Panc1 (cell line): Measurements from ENCODE around the gene HTRA3. TPM values are rescaled to one million over a fixed set of nuclear protein-coding genes. Genes with fewer than 3 reads are reported as not detected.

ENCODE experiments used
- ATAC-seq: fragments of 200-7000 bp; cut with Tn5 transposase; 2 replicates; pipeline ENCODE4 v1.9.1; 2020; ENCODE audit warnings: mild to moderate bottlenecking, moderate library complexity
- BruUV-seq: library from RNA; stranded (reverse); fragments of 400-500 nt; replicated peaks from 2 replicates; lab custom pipeline; 2021; lab: Mats Ljungman, UMichigan
- CTCF ChIA-PET: fragments of 300-600 bp; sonication (Branson Sonifier 250); formaldehyde crosslinking; loops from one replicate; lab custom pipeline; 2022; ENCODE audit warnings: antibody characterized with exemption; lab: Charles Lee
- POLR2A ChIA-PET: fragments of 300-600 bp; sonication (Branson Sonifier 250); formaldehyde crosslinking; loops from one replicate; lab custom pipeline; 2022; ENCODE audit warnings: antibody characterized with exemption; lab: Charles Lee
- DNase-seq: peaks from one replicate; pipeline ENCODE4 v3.0.0-alpha.2; 2010; ENCODE audit warnings: low read depth, low spot score
- H3K27ac ChIP-seq: 2 replicates; pipeline ENCODE4 v1.5.1; 2011; ENCODE audit warnings: mild to moderate bottlenecking, low read length, inconsistent platforms
- H3K27me3 ChIP-seq: fragments of 200-500 bp; sonication (Bioruptor generic); 2 replicates; pipeline ENCODE4 v1.6.0; 2014; ENCODE audit warnings: low read length, inconsistent platforms; ENCODE audit not compliant: control insufficient read depth, insufficient read depth
- H3K36me3 ChIP-seq: fragments of 200-500 bp; sonication (Bioruptor generic); 2 replicates; pipeline ENCODE4 v1.5.1; 2014; ENCODE audit warnings: inconsistent platforms, mild to moderate bottlenecking, low read length, moderate library complexity; ENCODE audit not compliant: control insufficient read depth, insufficient read depth
- H3K4me1 ChIP-seq: 2 replicates; pipeline ENCODE4 v1.5.1; 2011; ENCODE audit warnings: inconsistent platforms, mild to moderate bottlenecking, low read length, moderate library complexity; ENCODE audit not compliant: control insufficient read depth, insufficient read depth
- H3K4me3 ChIP-seq, 2 experiments: 2 replicates each; pipeline ENCODE4 v1.5.1; 2011 to 2012; ENCODE audit warnings: low read depth in 2 of 2, low read length in 2 of 2, mild to moderate bottlenecking in 2 of 2, inconsistent platforms in 1 of 2, moderate library complexity in 1 of 2
- H3K9me3 ChIP-seq: fragments of 200-500 bp; sonication (Bioruptor generic); 2 replicates; pipeline ENCODE4 v1.5.1; 2014; ENCODE audit warnings: low read depth, mild to moderate bottlenecking, inconsistent platforms, low read length, moderate library complexity; ENCODE audit not compliant: control insufficient read depth, insufficient read depth
- CTCF ChIP-seq: fragments of 450-650 bp; IDR thresholded peaks from 2 replicates; pipeline ENCODE4 v1.5.1; 2017; ENCODE audit warnings: mild to moderate bottlenecking
- POLR2AphosphoS5 ChIP-seq: IDR thresholded peaks from 2 replicates; pipeline ENCODE4 v1.6.1; 2012; ENCODE audit warnings: mild to moderate bottlenecking, low read depth, low read length, moderate library complexity
- REST ChIP-seq, 2 experiments: IDR thresholded peaks; 2 replicates each; pipeline ENCODE4 v1.6.1; 2011 to 2012; ENCODE audit warnings: low read depth in 2 of 2, control low read depth in 1 of 2, low read length in 1 of 2, mild to moderate bottlenecking in 1 of 2, moderate library complexity in 1 of 2; ENCODE audit not compliant: insufficient read depth in 1 of 2
- SIN3A ChIP-seq: IDR thresholded peaks from 2 replicates; pipeline ENCODE4 v1.6.1; 2012; ENCODE audit warnings: low read depth, mild to moderate bottlenecking, low read length, moderate library complexity, borderline replicate concordance; ENCODE audit not compliant: insufficient read depth
- TCF7L2 ChIP-seq: IDR thresholded peaks from 2 replicates; pipeline ENCODE4 v1.6.1; 2011; ENCODE audit warnings: mild to moderate bottlenecking, low read depth, low read length, inconsistent platforms
- in situ Hi-C: cut with HindIII; loops from 2 replicates; pipeline ENCODE4 v1.10.0; 2016; ENCODE audit warnings: low sequenced_read_pairs, low pct_unique_long_range_greater_than_20kb
- intact Hi-C: fragments of 100-400 bp; cut with micrococcal nuclease; formaldehyde crosslinking; loops from one replicate; pipeline ENCODE4 v1.10.0; 2022; ENCODE audit not compliant: unreplicated experiment
- total RNA-seq: library from RNA; stranded (reverse); gene quantifications from one replicate; pipeline ENCODE4 v1.2.1, GENCODE V29; 2021; ENCODE audit not compliant: unreplicated experiment

The HTRA3 gene
- total RNA-seq, 1 experiment from 2014 or later, result 0.98 TPM

GRCh38 chr4:8291036-8291682 lies 21.6 kb downstream of the HTRA3 start:
- no TSS peak for BruUV-seq
- in situ Hi-C loops (no loop called here), intact Hi-C loops (no loop called here)
- H3K4me1 ChIP-seq, result no peaks in the 10 kb centered on the region
- no peaks in the 10 kb centered on the region for H3K36me3 ChIP-seq
- H3K27ac ChIP-seq, result no peak overlapping the region
- ATAC-seq, result peak; percentile 48; the same call in 1 of the 2 replicates
- no peak for DNase-seq
- ChIA-PET POLR2A (no interaction called here), CTCF (no interaction called here)
- H3K9me3 ChIP-seq, result no peaks in the 10 kb centered on the region
- H3K4me3 ChIP-seq, result no peak overlapping the region
- H3K27me3 ChIP-seq, result no peaks in the 10 kb centered on the region
- TF ChIP-seq TCF7L2 (no peak), CTCF (no peak), REST (IDR thresholded peaks at IDR 0.05; ENCODE audit: insufficient read depth in 1 of 2, low read depth in 2 of 2, low read length in 1 of 2) (no peak), SIN3A (no peak), POLR2AphosphoS5 (no peak)

GRCh38 chr4:8291701-8292477 lies 22.3 kb downstream of the HTRA3 start:
- ChIA-PET CTCF (no interaction called here), POLR2A (no interaction called here)
- TF ChIP-seq TCF7L2 (no peak), REST (IDR thresholded peaks at IDR 0.05; ENCODE audit: insufficient read depth in 1 of 2, low read depth in 2 of 2, low read length in 1 of 2) (no peak), CTCF (no peak), POLR2AphosphoS5 (no peak), SIN3A (no peak)

More at GRCh38 chr4:8291701-8292477, 22.3 kb downstream of the HTRA3 start:
- ATAC-seq, result no peak
- Histone ChIP-seq H3K36me3 (no peaks in the 10 kb centered on the region), H3K4me1 (no peaks in the 10 kb centered on the region), H3K27me3 (no peaks in the 10 kb centered on the region), H3K27ac (no peak overlapping the region), H3K9me3 (no peaks in the 10 kb centered on the region), H3K4me3 (no peak overlapping the region)
- no peak for DNase-seq
- in situ Hi-C loops (no loop called here), intact Hi-C loops (no loop called here)
- no TSS peak for BruUV-seq
